GM18507 (cell line): ENCODE results near the gene LMAN2L.

Experiments used
- DNase-seq: peaks from one replicate; pipeline ENCODE4 v3.0.0; 2011; ENCODE audit warnings: low read depth; ENCODE audit not compliant: insufficient read length; ENCODE audit errors: extremely low spot score
- FAIRE-seq: peaks from 2 replicates; lab custom pipeline; 2011; peaks lifted over from hg19 to GRCh38; lab: Jason Lieb, UNC

Gene LMAN2L

DNA sequence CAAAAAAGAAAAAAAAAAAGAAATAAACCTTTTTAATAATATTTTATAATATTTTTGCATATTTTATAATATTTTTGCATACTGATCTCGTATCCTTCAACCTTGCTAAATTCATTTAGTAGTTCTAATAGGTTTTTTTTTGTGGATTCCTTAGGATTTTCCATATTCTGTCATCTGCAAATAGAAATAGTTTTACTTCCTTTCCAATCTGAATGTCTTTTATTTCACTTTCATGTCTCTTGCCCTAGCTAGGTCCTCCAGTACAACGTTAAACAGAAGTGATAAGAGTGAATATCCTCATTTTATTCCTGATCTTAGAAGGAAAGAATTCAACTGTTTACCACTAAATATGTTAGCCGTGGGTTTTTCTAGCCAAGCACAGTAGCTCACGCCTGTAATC is 13.7 kb downstream of the LMAN2L start:
- no peak for FAIRE-seq
- no peak for DNase-seq

DNA sequence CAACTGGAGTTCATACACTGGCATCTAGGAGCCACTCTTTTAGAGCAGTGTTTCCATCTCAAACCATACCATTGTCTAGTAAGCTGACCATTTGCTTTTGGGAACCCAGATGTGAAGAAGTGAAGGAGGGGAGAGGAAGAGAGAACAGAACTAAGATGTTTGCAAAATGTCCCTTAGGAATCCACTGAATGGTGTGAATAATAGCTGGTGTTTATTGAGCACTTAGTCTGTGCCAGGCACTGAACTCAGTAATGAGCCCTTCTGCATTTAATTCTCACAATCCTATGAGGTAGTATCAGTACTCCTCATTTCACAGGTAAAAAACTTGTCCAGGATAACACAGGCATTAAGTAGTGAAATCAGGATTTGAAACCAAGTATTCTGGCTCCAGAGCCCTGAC is 23.5 kb downstream of the LMAN2L start:
- no peak for FAIRE-seq
- no peak for DNase-seq

GRCh38 chr2:96715658-96716057 is 24.2 kb downstream of the LMAN2L start:
- DNase-seq, result no peak
- no peak for FAIRE-seq

- no peak for DNase-seq
- no peak for FAIRE-seq
Measured at GRCh38 chr2:96710985-96711384, 28.9 kb downstream of the LMAN2L start.

DNA sequence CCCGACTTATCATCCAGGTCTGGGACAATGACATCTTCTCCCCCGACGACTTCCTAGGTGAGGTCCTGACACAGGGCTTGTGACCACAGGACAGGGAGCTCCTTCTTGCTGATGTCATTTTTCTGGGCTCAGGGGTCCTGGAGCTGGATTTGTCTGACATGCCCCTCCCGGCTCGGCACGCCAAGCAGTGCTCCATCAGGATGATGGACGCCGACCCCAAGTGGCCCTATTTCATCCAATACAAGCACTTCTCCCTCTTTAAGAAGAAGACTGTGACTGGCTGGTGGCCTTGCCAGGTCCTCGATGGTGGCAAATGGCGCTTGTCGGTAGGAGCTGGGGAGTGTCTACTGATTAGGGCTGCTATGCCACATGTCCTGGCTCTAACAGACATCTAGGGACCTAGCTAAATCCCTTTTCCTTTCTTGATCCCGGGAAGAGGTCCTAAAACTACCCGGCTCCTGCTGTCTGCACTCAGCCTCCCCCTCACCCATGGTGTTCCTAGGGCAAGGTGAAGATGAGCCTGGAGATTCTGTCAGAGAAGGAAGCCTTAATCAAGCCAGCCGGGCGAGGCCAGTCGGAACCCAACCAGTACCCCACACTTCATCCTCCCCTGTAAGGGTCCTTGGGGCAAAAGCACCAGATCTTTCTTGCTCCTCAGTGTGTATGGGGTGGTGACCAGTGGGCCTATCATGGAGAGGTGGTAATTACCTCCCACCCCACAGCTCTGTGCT is 36.7 kb downstream of the LMAN2L start:
- FAIRE-seq (no peak), DNase-seq (no peak)

DNA sequence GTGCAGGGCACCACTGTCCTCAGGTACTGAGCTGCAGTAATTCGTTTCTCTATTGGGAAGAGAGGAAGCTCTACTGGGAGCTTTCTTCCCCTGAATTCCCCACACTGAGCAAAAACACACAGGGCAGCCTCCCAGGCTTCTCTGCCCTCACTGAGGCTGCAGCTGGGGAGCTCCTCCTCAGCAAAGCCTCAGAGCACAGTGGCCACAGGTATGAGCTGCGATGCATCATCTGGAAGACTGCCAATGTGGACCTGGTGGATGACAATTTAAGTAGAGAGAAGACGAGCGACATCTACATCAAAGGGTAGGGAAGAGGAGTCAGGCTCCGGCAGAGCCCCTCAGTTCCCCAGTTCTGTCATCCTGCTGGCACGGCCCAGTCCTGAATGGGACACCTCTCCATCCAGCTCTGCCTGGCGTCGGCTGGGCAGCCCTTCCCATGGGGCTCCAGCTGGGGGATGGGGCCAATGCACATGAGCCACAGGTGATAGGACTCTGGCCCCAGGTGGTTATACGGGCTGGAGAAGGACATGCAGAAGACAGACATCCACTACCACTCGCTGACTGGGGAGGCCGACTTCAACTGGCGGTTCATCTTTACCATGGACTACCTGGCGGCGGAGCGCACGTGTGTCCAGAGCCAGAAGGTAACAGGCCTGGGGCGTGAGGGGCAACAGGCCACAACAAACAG is 37.6 kb downstream of the LMAN2L start:
- FAIRE-seq (no peak), DNase-seq (no peak)

- FAIRE-seq (no peak), DNase-seq (no peak)
Measured at GRCh38 chr2:96701636-96702035, 38.2 kb downstream of the LMAN2L start.

- FAIRE-seq, result no peak
Measured at GRCh38 chr2:96700086-96700485, 39.8 kb downstream of the LMAN2L start.

DNA sequence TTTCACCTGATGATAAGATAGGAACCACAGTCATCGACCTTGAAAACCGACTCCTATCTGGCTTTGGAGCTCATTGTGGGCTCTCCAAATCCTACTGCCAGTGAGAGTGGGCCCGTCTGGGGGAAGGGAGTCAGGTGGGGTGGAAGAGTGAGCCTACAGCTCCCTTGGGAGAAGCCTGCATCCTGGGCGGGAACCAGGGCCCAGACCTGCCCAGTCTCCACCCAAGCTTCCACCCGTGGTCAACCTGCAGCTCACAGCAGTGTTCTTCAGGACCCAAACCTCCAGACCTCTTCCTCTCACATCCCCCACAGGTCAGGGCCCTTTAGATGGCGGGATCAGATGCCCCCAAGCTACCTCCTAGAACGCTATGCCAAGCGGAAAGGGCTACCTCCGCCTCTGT is 40.2 kb downstream of the LMAN2L start:
- DNase-seq, result no peak
- FAIRE-seq, result no peak

More at GRCh38 chr2:96700086-96700485, 39.8 kb downstream of the LMAN2L start:
- DNase-seq, result no peak

GRCh38 chr2:96699021-96699420 is 40.8 kb downstream of the LMAN2L start:
- DNase-seq, result no peak
- no peak for FAIRE-seq

DNA sequence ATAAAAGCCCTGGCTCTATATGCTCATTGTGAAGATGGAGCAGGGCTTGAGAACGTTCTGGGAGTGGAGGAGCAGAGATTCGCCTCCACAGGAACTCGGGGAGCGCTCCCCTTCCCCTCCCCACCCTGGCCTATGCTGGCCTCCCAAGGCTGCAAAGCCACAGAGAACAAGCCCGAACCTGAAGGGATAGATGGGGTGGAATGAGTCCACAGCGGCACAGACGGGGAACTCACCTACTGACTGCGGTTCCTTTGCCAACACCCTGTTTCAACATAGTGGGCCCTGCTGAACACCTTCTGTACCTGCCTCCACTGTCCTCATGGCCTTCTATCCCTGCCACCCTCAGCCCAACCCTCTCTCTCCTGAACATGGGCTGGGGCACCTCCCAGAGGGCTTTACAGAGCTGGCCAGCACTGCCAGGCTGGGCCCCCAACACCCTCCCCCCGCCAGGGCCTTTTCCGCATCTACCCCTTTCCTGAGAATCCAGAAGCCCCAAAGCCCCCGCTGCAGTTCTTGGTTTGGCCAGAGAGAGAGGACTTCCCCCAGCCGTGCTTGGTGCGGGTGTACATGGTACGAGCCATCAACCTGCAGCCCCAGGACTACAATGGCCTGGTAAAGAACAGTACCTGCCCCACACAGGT is 41.5 kb downstream of the LMAN2L start:
- DNase-seq (no peak), FAIRE-seq (no peak)

GRCh38 chr2:96697476-96697875 is 42.4 kb downstream of the LMAN2L start:
- FAIRE-seq (no peak), DNase-seq (no peak)

GRCh38 chr2:96695602-96696001 is 44.3 kb downstream of the LMAN2L start:
- FAIRE-seq (no peak), DNase-seq (no peak)

DNA sequence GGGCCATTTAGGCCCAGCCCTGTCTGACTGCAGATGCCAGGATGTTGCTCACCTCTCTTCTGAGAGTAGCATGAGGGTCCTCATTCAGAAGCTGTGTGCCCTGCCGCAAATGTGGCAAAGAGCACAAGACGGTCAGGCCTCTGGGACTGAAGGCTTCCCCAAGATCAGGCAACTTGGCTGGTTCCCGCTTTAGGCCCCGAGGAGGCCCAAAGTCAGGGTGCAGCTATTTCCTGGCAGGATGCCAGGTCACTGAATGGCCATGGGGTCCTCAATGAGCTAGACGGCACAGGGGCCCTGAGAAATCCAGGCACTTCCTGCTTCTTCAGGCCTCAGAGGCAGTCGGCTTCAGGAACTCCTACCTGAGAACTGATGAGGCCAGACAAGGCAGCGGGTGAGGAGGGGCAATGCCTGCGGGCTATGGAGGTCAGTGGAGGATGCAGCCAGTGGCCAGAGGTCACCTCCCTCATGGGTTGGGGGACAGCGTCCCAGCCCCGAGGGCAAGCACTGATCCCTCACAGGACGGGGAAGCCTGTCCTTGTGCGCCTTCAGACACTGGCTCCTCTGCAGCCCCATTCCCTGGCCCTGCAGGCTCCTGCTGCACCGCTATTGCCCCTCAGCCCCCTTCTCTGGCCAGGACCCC is 44.9 kb downstream of the LMAN2L start:
- DNase-seq, result no peak
- no peak for FAIRE-seq

GRCh38 chr2:96694279-96694678 is 45.6 kb downstream of the LMAN2L start:
- DNase-seq (no peak), FAIRE-seq (no peak)

GRCh38 chr2:96693286-96694200 is 46.3 kb downstream of the LMAN2L start:
- DNase-seq, result no peak
- FAIRE-seq, result no peak

DNA sequence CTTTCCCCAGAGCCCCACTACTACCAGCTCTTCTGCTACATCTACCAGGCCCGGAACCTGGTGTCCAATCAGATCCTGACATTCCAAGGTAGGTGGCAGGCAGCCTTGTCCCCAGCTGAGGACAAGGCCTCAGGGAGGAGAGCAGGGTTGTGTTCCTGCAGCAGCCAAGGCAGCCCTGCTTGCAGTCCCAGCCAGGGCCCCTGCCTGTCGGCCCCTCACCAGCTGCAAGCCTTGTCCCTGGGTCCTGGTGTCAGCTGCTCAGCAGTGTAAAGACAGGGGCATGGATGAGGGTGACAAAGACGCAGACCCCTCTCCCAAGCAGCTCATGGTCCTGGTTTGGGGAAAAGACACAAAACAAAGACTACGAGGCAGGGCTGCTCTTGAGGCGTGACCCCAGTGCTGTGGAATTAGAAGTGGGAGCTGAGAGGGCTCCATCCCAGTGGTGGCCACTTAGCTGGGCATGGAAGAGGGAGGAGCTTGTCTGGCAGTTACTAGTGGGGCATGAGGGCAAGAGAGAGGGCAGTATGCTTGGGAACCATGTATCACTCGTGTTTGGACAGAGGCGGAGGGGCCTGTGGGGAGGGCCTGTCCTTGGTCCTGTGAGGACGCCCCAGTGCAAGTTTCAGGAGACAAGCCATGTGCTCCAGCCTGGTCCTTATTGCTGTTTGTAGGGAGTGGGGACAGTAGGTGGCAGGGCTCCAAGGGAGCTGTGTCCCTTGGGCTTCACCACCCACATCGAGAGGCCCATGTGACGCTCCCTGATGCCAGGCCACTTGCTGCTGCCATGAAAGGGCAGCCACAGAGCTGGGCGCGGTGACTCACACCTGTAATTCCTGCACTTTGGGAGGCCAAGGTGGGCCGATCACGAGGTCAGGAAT is 47.5 kb downstream of the LMAN2L start:
- FAIRE-seq, result no peak
- no peak for DNase-seq

- FAIRE-seq, result no peak
- DNase-seq, result no peak
Measured at GRCh38 chr2:96691022-96691612, 48.7 kb downstream of the LMAN2L start.
